WTC11 (cell line): Measurements from ENCODE around the gene TIAM2.

Experiments used
- ATF2 ChIP-seq: sonication (generic); formaldehyde crosslinking; IDR thresholded peaks from 2 replicates; pipeline ENCODE4 v1.8.1; 2022; ENCODE audit warnings: low read depth, missing genetic modification reagents, borderline replicate concordance
- IRF2 ChIP-seq: sonication (generic); formaldehyde crosslinking; IDR thresholded peaks from 2 replicates; pipeline ENCODE4 v1.8.0; 2022; ENCODE audit warnings: low read depth, missing genetic modification reagents, borderline replicate concordance
- MAX ChIP-seq: sonication (generic); formaldehyde crosslinking; IDR thresholded peaks from 2 replicates; pipeline ENCODE4 v1.8.0; 2022; ENCODE audit warnings: mild to moderate bottlenecking, missing genetic modification reagents
- ZNF232 ChIP-seq: sonication (generic); formaldehyde crosslinking; IDR thresholded peaks from 2 replicates; pipeline ENCODE4 v1.8.0; 2022; ENCODE audit warnings: mild to moderate bottlenecking, missing genetic modification reagents
- TF ChIP-seq, protein P1 (sequence below): fragments of 200-600 bp; IDR thresholded peaks from 2 replicates; pipeline ENCODE4 v1.8.0; 2022; ENCODE audit warnings: antibody characterized with exemption

- TF ChIP-seq, protein P1, sequence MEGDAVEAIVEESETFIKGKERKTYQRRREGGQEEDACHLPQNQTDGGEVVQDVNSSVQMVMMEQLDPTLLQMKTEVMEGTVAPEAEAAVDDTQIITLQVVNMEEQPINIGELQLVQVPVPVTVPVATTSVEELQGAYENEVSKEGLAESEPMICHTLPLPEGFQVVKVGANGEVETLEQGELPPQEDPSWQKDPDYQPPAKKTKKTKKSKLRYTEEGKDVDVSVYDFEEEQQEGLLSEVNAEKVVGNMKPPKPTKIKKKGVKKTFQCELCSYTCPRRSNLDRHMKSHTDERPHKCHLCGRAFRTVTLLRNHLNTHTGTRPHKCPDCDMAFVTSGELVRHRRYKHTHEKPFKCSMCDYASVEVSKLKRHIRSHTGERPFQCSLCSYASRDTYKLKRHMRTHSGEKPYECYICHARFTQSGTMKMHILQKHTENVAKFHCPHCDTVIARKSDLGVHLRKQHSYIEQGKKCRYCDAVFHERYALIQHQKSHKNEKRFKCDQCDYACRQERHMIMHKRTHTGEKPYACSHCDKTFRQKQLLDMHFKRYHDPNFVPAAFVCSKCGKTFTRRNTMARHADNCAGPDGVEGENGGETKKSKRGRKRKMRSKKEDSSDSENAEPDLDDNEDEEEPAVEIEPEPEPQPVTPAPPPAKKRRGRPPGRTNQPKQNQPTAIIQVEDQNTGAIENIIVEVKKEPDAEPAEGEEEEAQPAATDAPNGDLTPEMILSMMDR, result no peak
- TF ChIP-seq MAX (CRISPR knock-in tag), result no peak
- TF ChIP-seq ZNF232 (CRISPR knock-in tag), result no peak
- no peak for TF ChIP-seq IRF2 (CRISPR knock-in tag)
- no peak for TF ChIP-seq ATF2 (CRISPR knock-in tag)
Measured at GRCh38 chr6:155047523-155047922, 52.4 kb downstream of the TIAM2 start.
